Endodermal cell (in vitro differentiated cells): Measurements from ENCODE around the gene CADM1. TPM values are rescaled to one million over a fixed set of nuclear protein-coding genes. Genes with fewer than 3 reads are reported as not detected.

ENCODE experiments used
- DNase-seq: peaks from one replicate; pipeline ENCODE4 v3.0.0-alpha.2; 2017
- H3K27ac ChIP-seq: 2 replicates; pipeline ENCODE4 v1.5.1; 2013; ENCODE audit warnings: mild to moderate bottlenecking, low read depth, low read length, moderate library complexity
- H3K27me3 ChIP-seq: 2 replicates; pipeline ENCODE4 v1.6.1; 2013; ENCODE audit warnings: mild to moderate bottlenecking, low read length, moderate library complexity; ENCODE audit not compliant: insufficient read depth, control insufficient read depth, poor library complexity, severe bottlenecking
- H3K36me3 ChIP-seq: 2 replicates; pipeline ENCODE4 v1.7.0; 2013; ENCODE audit warnings: mild to moderate bottlenecking, low read length, moderate library complexity; ENCODE audit not compliant: control insufficient read depth, insufficient read depth
- H3K4me1 ChIP-seq: one replicate; pipeline ENCODE4 v1.7.0; 2013; ENCODE audit warnings: low read length; ENCODE audit not compliant: control insufficient read depth, insufficient read depth
- H3K4me3 ChIP-seq: 2 replicates; pipeline ENCODE4 v1.5.1; 2013; ENCODE audit warnings: mild to moderate bottlenecking, low read length, moderate library complexity
- H3K9ac ChIP-seq: 2 replicates; pipeline ENCODE4 v1.6.1; 2013; ENCODE audit warnings: mild to moderate bottlenecking, low read length, moderate library complexity; ENCODE audit not compliant: poor library complexity, severe bottlenecking; ENCODE audit errors: extremely low read depth
- H3K9me3 ChIP-seq: 2 replicates; pipeline ENCODE4 v1.6.1; 2013; ENCODE audit warnings: mild to moderate bottlenecking, low read length, moderate library complexity; ENCODE audit not compliant: control insufficient read depth
- H3K27ac Mint-ChIP-seq: 2 replicates; pipeline ENCODE4 v1.8.0; 2020; ENCODE audit warnings: mixed read lengths
- H3K27me3 Mint-ChIP-seq: 2 replicates; pipeline ENCODE4 v1.8.0; 2021; ENCODE audit warnings: mild to moderate bottlenecking, mixed read lengths; ENCODE audit not compliant: insufficient read depth
- H3K36me3 Mint-ChIP-seq: 2 replicates; pipeline ENCODE4 v1.8.0; 2020; ENCODE audit warnings: low read depth, mixed read lengths
- H3K4me1 Mint-ChIP-seq: 2 replicates; pipeline ENCODE4 v1.8.0; 2020; ENCODE audit warnings: mixed read lengths
- H3K4me3 Mint-ChIP-seq: 2 replicates; pipeline ENCODE4 v1.8.0; 2020; ENCODE audit warnings: mild to moderate bottlenecking, moderate library complexity, mixed read lengths
- H3K9me3 Mint-ChIP-seq: 2 replicates; pipeline ENCODE4 v1.8.0; 2020; ENCODE audit warnings: mild to moderate bottlenecking, mixed read lengths
- CTCF ChIP-seq: fragments of 200-600 bp; sonication (generic); conservative IDR thresholded peaks from 2 replicates; pipeline ENCODE4 v1.5.0; 2021; ENCODE audit warnings: antibody characterized with exemption, mild to moderate bottlenecking
- WGBS, 2 experiments: methylation state at CpG; one replicate each; pipeline versions ENCODE4 v1.1.5 to v1.1.7; 2013; ENCODE audit warnings: missing lambda C conversion rate in 2 of 2, mixed read lengths in 1 of 2; ENCODE audit not compliant: insufficient coverage in 1 of 2, insufficient read length in 1 of 2; 5-methylcytosine and 5-hydroxymethylcytosine counted together
- total RNA-seq, 2 donors: library from RNA; stranded (reverse); fragmentation: NEBNext Ultra II Directional in 1 of 2; extraction: Animal tissue kit (Norgen Biotek cat#: 25700) in 1 of 2; gene quantifications; 2 replicates in 1 of 2; 3 replicates in 1 of 2; pipeline ENCODE4 v1.2.1, GENCODE V29; 2021

The CADM1 gene
- total RNA-seq, 2 donors from 2014 or later = 76.3 to 88.2 TPM

GRCh38 chr11:115384236-115384635, 120.0 kb downstream of the CADM1 start:
- Mint-ChIP-seq H3K27ac (no peak overlapping the region), H3K27me3 (peaks cover 59% of the 10 kb centered on the region), H3K36me3 (no peaks in the 10 kb centered on the region), H3K4me1 (peaks cover 33% of the 10 kb centered on the region), H3K4me3 (no peak overlapping the region), H3K9me3 (no peaks in the 10 kb centered on the region)
- no peak for TF ChIP-seq CTCF
- Histone ChIP-seq H3K36me3 (no peaks in the 10 kb centered on the region), H3K9ac (no peak overlapping the region), H3K4me1 (peaks cover 3% of the 10 kb centered on the region), H3K9me3 (no peaks in the 10 kb centered on the region), H3K27me3 (peaks cover 9% of the 10 kb centered on the region), H3K4me3 (no peak overlapping the region), H3K27ac (no peak overlapping the region)
- no peak for DNase-seq
- WGBS, 2 experiments = 90 to 100% methylated on average over 2 of the region's 2 CpGs

GRCh38 chr11:115383431-115383830, 120.8 kb downstream of the CADM1 start:
- H3K27ac ChIP-seq = no peak overlapping the region
- H3K27me3 Mint-ChIP-seq = peaks cover 51% of the 10 kb centered on the region
- H3K36me3 ChIP-seq = no peaks in the 10 kb centered on the region
- 88 to 100% methylated on average over 2 to 3 of the region's 3 CpGs for WGBS, 2 experiments
- H3K4me3 Mint-ChIP-seq = no peak overlapping the region
- no peak overlapping the region for H3K9ac ChIP-seq
- peaks cover 3% of the 10 kb centered on the region for H3K4me1 ChIP-seq
- TF ChIP-seq CTCF = no peak
- H3K27me3 ChIP-seq = peaks cover 1% of the 10 kb centered on the region
- no peaks in the 10 kb centered on the region for H3K36me3 Mint-ChIP-seq
- H3K4me3 ChIP-seq = no peak overlapping the region
- DNase-seq = no peak
- H3K9me3 ChIP-seq = no peaks in the 10 kb centered on the region
- H3K27ac Mint-ChIP-seq = no peak overlapping the region
- H3K9me3 Mint-ChIP-seq = no peaks in the 10 kb centered on the region
- H3K4me1 Mint-ChIP-seq = peaks cover 34% of the 10 kb centered on the region

- no peaks in the 10 kb centered on the region for H3K27me3 ChIP-seq
- no peak for DNase-seq
- TF ChIP-seq CTCF = no peak
- WGBS, 2 experiments = 80 to 86% methylated on average over 1 of the region's 1 CpG
- Mint-ChIP-seq H3K4me1 (peaks cover 17% of the 10 kb centered on the region), H3K27me3 (peaks cover 16% of the 10 kb centered on the region), H3K9me3 (no peaks in the 10 kb centered on the region), H3K27ac (no peak overlapping the region), H3K36me3 (no peaks in the 10 kb centered on the region), H3K4me3 (no peak overlapping the region)
- no peak overlapping the region for H3K4me3 ChIP-seq
- H3K9me3 ChIP-seq = no peaks in the 10 kb centered on the region
- no peak overlapping the region for H3K27ac ChIP-seq
- H3K4me1 ChIP-seq = no peaks in the 10 kb centered on the region
- no peak overlapping the region for H3K9ac ChIP-seq
- H3K36me3 ChIP-seq = peaks cover 4% of the 10 kb centered on the region
Measured at GRCh38 chr11:115379528-115379927, 124.7 kb downstream of the CADM1 start.
